ENCODE results near the gene DSPP.

Gene DSPP

GRCh38 chr4:87654487-87655044 is 46.2 kb downstream of the DSPP start:
- Histone ChIP-seq H3K9me3 (ENCODE audit: control insufficient read depth, insufficient read depth, low read length) (peaks cover 3% of the 10 kb centered on the region; the same call in 1 of the 2 replicates), H3K4me1 (ENCODE audit: insufficient read depth, low read length) (peaks cover 12% of the 10 kb centered on the region), H3K9ac (ENCODE audit: low read depth, low read length) (0 out of 2 replicates have a peak overlapping the region, but pooled peaks have one; percentile 10), H3K36me3 (ENCODE audit: insufficient read depth, low read length) (no peaks in the 10 kb centered on the region)

- peaks cover 3% of the 10 kb centered on the region; the same call in 1 of the 2 replicates for H3K9me3 ChIP-seq (ENCODE audit: control insufficient read depth, insufficient read depth, low read length)
- H3K36me3 ChIP-seq (ENCODE audit: insufficient read depth, low read length) = no peaks in the 10 kb centered on the region
- H3K4me1 ChIP-seq (ENCODE audit: insufficient read depth, low read length) = peaks cover 14% of the 10 kb centered on the region
- no peak overlapping the region for H3K9ac ChIP-seq (ENCODE audit: low read depth, low read length)
These were observed 49.2 kb downstream of the DSPP start for GRCh38 chr4:87657525-87657924.

- H3K9ac ChIP-seq (ENCODE audit: low read depth, low read length) = no peak overlapping the region
These were observed 51.1 kb downstream of the DSPP start for GRCh38 chr4:87659247-87659931.

GRCh38 chr4:87662871-87663270 is 54.5 kb downstream of the DSPP start:
- Histone ChIP-seq H3K4me1 (ENCODE audit: insufficient read depth, low read length) (0 out of 2 replicates have a peak, but pooled peaks cover 7% of the 10 kb centered on the region), H3K36me3 (ENCODE audit: insufficient read depth, low read length) (no peaks in the 10 kb centered on the region), H3K9ac (ENCODE audit: low read depth, low read length) (no peak overlapping the region), H3K9me3 (ENCODE audit: control insufficient read depth, insufficient read depth, low read length) (no peaks in the 10 kb centered on the region)

More at GRCh38 chr4:87659247-87659931, 51.1 kb downstream of the DSPP start:
- Histone ChIP-seq H3K9me3 (ENCODE audit: control insufficient read depth, insufficient read depth, low read length) (peaks cover 3% of the 10 kb centered on the region; the same call in 1 of the 2 replicates), H3K4me1 (ENCODE audit: insufficient read depth, low read length) (peaks cover 12% of the 10 kb centered on the region), H3K36me3 (ENCODE audit: insufficient read depth, low read length) (no peaks in the 10 kb centered on the region)

Data from ES-I3 (cell line).